A673 (cell line): ENCODE data around the gene FBN1. TPM values are rescaled to one million over a fixed set of nuclear protein-coding genes. Genes with fewer than 3 reads are reported as not detected.
A peak's percentile ranks its signal among the peaks of the same experiment; 100 is the strongest.

ENCODE experiments used
- BruUV-seq: library from RNA; stranded (reverse); fragments of 400-500 nt; replicated peaks from 2 replicates; lab custom pipeline; 2021; lab: Mats Ljungman, UMichigan
- CTCF ChIA-PET: fragments of 300-600 bp; sonication (Branson Sonifier 250); formaldehyde crosslinking; loops from one replicate; lab custom pipeline; 2022; ENCODE audit warnings: antibody characterized with exemption; lab: Charles Lee
- POLR2A ChIA-PET: fragments of 300-600 bp; sonication (Branson Sonifier 250); formaldehyde crosslinking; loops from one replicate; lab custom pipeline; 2022; ENCODE audit warnings: antibody characterized with exemption; ENCODE audit not compliant: low non-redundant PET; lab: Charles Lee
- DNase-seq: peaks from one replicate; pipeline ENCODE4 v3.0.0-alpha.2; 2015; ENCODE audit warnings: low spot score
- H3K27ac ChIP-seq: fragments of 200-600 bp; sonication (generic); 2 replicates; pipeline ENCODE4 v1.5.1; 2016; ENCODE audit warnings: mixed run types, low read depth, mild to moderate bottlenecking, mixed read lengths, antibody characterized with exemption, low read length; ENCODE audit not compliant: poor library complexity, severe bottlenecking
- H3K27me3 ChIP-seq: fragments of 200-600 bp; sonication (generic); replicated peaks from 2 replicates; pipeline ENCODE4 v1.6.1; 2017; ENCODE audit warnings: mixed run types, low read depth, mild to moderate bottlenecking, mixed read lengths, antibody characterized with exemption, low read length; ENCODE audit not compliant: insufficient read depth, poor library complexity
- H3K36me3 ChIP-seq: fragments of 200-600 bp; sonication (generic); 2 replicates; pipeline ENCODE4 v1.6.1; 2016; ENCODE audit warnings: mixed run types, mild to moderate bottlenecking, mixed read lengths, antibody characterized with exemption, low read length; ENCODE audit not compliant: insufficient read depth, poor library complexity, severe bottlenecking
- H3K4me1 ChIP-seq: fragments of 200-600 bp; sonication (generic); 2 replicates; pipeline ENCODE4 v1.6.1; 2017; ENCODE audit warnings: mixed run types, mild to moderate bottlenecking, mixed read lengths, antibody characterized with exemption, low read length; ENCODE audit not compliant: insufficient read depth, poor library complexity, severe bottlenecking
- H3K4me3 ChIP-seq: fragments of 200-600 bp; sonication (generic); 2 replicates; pipeline ENCODE4 v1.5.1; 2016; ENCODE audit warnings: low read depth, mixed run types, mild to moderate bottlenecking, mixed read lengths, low read length; ENCODE audit not compliant: poor library complexity, severe bottlenecking
- H3K9me3 ChIP-seq: fragments of 200-600 bp; sonication (generic); 2 replicates; pipeline ENCODE4 v1.6.1; 2016; ENCODE audit warnings: mixed run types, low read depth, mild to moderate bottlenecking, mixed read lengths, antibody characterized with exemption, low read length; ENCODE audit not compliant: poor library complexity, severe bottlenecking
- CTCF ChIP-seq: fragments of 300-800, 200-600 bp; sonication (generic); conservative IDR thresholded peaks from 2 replicates; pipeline ENCODE4 v1.5.1; 2017; ENCODE audit warnings: low read depth, mild to moderate bottlenecking, antibody characterized with exemption, low read length, moderate library complexity, mixed read lengths
- EZH2 ChIP-seq: fragments of 200-600 bp; sonication (generic); IDR thresholded peaks from 2 replicates; pipeline ENCODE4 v1.6.1; 2017; ENCODE audit warnings: borderline replicate concordance, low read depth, mild to moderate bottlenecking, mixed read lengths, antibody characterized with exemption, low read length; ENCODE audit not compliant: poor library complexity, severe bottlenecking
- intact Hi-C: fragments of 100-400 bp; cut with micrococcal nuclease; formaldehyde crosslinking; loops from one replicate; pipeline ENCODE4 v1.10.0; 2022; ENCODE audit not compliant: unreplicated experiment
- total RNA-seq: library from RNA; stranded (reverse); gene quantifications from 2 replicates; pipeline ENCODE4 v1.2.3, GENCODE V29; 2021

FBN1 gene
- total RNA-seq, 1 experiment from 2014 or later = 25.4 TPM

- Histone ChIP-seq H3K36me3 (no peaks in the 10 kb centered on the region), H3K4me1 (no peaks in the 10 kb centered on the region), H3K9me3 (no peaks in the 10 kb centered on the region), H3K4me3 (no peak overlapping the region), H3K27me3 (no peaks in the 10 kb centered on the region), H3K27ac (no peak overlapping the region)
- no peak for DNase-seq
- TF ChIP-seq CTCF (no peak), EZH2 (no peak)
- intact Hi-C loops = no loop called here
- CTCF ChIA-PET = no interaction called here
- POLR2A ChIA-PET = no interaction called here
- BruUV-seq = no TSS peak
These were observed 122.6 kb downstream of the FBN1 start for GRCh38 chr15:48522911-48523310.

DNA sequence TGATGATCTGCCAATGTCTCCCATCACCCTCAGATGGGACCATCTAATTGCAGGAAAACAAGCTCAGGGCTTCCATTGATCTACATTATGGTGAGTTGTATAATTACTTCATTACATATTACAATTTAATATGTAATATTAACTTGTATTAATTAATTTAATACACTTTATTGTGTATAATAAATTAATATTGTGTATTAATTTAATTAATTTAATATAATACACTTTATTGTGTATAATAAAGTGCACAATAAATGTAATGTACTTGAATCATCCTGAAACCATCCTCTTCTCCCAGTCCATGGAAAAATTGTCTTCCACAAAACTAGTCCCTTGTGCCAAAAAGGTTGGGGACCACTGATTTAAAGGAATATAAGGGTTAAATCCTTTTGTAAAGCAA is 123.4 kb downstream of the FBN1 start:
- Histone ChIP-seq H3K4me3 (no peak overlapping the region), H3K9me3 (no peaks in the 10 kb centered on the region), H3K4me1 (no peaks in the 10 kb centered on the region), H3K27me3 (no peaks in the 10 kb centered on the region), H3K36me3 (no peaks in the 10 kb centered on the region), H3K27ac (no peak overlapping the region)
- CTCF ChIA-PET = no interaction called here
- no peak for DNase-seq
- intact Hi-C loops = no loop called here
- TF ChIP-seq CTCF (no peak), EZH2 (no peak)
- BruUV-seq = no TSS peak
- POLR2A ChIA-PET = no interaction called here

DNA sequence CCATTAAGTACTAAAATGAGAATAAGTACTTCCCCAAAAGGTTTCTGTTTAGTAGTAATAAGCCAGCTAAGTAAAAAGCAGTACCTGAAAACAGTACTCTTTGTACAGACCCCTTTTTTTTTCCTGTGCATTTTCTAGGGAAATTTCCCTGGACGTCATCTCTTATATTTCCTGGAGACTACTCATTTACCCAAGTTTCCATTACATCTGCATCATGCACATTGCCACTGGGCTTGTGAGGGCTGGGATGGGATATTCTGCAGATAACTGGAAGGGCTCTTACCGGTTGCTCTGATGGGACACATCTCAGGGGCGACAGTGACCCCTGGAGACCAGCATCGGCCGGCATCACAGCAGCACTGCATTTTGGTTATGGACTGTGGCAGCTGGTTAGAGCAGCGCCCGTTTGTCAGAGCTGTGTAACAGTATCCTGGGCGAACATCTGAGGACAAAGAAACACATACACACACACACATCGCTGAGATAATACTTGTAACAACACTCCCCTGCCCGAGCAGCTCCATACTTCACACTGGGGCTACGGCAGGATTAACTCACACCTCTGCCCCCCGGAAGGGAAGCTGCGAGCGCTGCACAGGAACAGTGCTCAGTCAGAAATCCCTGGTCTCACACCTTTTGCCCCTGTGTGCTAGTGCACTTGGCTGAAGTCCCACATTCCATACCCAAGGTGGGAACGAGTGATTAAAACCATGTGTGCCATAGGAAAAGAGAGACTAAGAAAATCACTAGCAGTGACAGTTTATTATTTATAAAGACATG is 124.9 kb downstream of the FBN1 start:
- DNase-seq = peak; percentile 11
- POLR2A ChIA-PET = no interaction called here
- CTCF ChIA-PET = no interaction called here
- H3K9me3 ChIP-seq = no peaks in the 10 kb centered on the region
- H3K4me1 ChIP-seq = no peaks in the 10 kb centered on the region
- no TSS peak for BruUV-seq
- intact Hi-C loops = no loop called here
- no peak for TF ChIP-seq CTCF
- TF ChIP-seq EZH2 = no peak
- no peak overlapping the region for H3K27ac ChIP-seq
- H3K4me3 ChIP-seq = no peak overlapping the region
- H3K27me3 ChIP-seq = no peaks in the 10 kb centered on the region
- no peaks in the 10 kb centered on the region for H3K36me3 ChIP-seq
